NK-92 treated with Interleukin-12 subunit alpha and Interleukin-12 subunit beta, amount 100 ng/mL, for 24 hours (cell line): ENCODE data around the gene PTGFRN.
"Not testable (repeated sequence)": the region's sequence is repeated elsewhere in the genome, so short reads cannot be mapped to it uniquely, and the experiment has no call there.

Source experiments
- DNase-seq: peaks from one replicate; lab custom pipeline; 2025; lab: John Stamatoyannopoulos, UW

Gene PTGFRN

DNA sequence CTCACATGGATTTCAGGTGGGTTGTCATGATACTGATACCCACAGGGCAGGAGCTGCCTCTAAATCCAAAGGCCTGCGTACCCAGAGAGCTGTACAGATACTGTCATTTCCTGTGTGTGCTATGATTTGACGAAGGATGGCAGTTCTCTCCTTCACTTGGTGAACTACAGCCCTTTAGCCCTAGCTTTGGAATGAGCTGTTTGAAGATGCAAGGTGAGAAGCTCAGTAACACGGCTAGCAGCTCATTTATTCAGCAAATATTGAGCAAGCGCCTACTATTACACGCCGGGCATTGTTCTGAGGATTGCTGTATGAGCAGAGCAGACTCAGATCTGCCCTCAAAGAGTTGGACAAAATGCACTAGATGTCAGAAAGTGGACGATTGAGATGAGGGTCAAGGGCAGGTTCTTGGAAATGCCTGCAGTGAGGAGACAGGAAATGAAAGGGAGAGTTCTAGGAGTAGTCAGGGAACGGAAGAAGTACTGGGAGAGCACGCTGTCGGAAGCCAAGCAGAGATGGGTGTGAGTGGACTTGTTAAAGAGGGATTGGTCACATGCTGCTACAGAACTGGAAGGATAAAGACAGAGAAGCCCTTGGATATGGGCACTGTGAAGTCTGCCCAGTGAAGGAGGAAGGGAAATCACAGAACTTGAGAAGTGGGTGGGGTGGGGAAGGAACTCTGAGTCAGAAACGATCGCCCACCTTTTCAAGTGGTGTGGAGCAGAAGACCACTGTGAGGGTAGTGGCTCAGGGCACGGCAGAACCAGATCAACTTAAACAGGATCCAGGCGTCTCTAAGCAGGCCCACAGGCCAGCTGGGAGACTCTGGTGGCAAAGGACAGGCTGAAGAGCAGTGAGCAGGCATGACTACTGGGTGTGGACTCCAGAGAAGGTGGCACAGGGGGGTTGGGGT lies 7.1 kb downstream of the PTGFRN start:
- no peak for DNase-seq

- no peak for DNase-seq
These were observed 9.1 kb downstream of the PTGFRN start for GRCh38 chr1:116918714-116919357.

GRCh38 chr1:116919802-116920201 lies 10.1 kb downstream of the PTGFRN start:
- no peak for DNase-seq

DNA sequence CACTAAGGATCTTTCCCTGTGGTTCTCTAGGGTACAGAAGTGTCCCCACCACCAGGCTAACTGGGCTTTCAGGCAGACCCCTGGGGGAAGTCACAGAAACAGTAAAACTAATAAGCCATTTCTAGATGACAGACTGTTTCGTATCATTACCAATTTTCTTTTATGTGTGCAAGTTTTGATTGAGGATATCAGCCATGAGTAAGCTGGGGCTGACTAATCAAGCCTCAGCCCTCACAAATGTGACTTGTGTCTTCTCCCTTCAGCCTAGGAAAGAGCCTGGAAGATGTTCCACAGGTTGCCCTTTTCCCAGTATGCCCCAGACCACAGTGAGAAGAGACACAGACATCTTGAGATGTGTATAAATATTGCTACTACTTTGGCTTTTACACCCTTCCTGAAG lies 10.5 kb downstream of the PTGFRN start:
- DNase-seq: no peak

- no peak for DNase-seq
These were observed 11.7 kb downstream of the PTGFRN start for GRCh38 chr1:116921301-116921885.

GRCh38 chr1:116921937-116922336 lies 12.2 kb downstream of the PTGFRN start:
- DNase-seq: no peak

GRCh38 chr1:116923421-116923820 lies 13.7 kb downstream of the PTGFRN start:
- DNase-seq: no peak

GRCh38 chr1:116927049-116927798 lies 17.5 kb downstream of the PTGFRN start:
- no peak for DNase-seq

GRCh38 chr1:116929961-116930592 lies 20.4 kb downstream of the PTGFRN start:
- no peak for DNase-seq

DNA sequence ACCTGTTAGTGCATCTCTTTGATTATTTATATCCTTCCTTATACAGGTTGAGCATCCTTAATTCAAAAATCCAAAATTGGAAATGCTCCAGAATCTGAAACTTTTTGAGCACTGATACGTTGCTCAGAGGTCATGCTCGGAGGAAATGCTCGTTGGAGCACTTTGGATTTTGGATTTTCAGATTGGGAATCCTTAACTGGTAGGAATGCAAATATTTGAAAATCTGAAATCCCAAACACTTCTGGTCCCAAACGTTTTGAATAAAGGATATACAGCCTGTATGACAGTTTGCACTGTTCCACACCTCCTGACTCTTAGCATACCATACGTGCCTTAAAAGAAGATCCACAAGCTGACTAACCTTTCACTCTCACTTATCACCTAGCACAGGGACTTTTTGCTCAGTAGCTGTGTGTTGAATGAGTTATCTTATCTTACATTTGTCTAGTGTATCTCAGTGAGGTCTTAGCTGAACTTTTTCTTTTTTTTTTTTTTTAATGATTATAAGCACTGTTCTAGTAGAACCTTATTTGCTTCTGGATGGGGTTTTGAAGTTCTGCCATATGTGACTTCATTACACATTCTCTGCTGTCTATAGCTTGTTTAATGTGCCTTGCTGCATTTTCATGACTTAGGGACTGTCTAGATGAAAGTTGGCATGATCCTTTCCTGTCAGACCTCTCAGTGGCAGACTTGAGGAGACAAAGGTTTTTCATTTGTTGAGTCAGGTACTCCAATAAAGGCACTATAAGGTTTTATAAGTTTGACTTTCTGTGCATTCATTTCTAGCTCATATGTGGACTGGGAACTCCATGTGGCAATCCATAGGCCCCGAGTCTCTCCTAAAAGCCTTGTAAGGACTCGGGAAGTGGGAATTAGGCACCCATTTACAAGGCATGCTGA lies 21.6 kb downstream of the PTGFRN start:
- no peak for DNase-seq

DNA sequence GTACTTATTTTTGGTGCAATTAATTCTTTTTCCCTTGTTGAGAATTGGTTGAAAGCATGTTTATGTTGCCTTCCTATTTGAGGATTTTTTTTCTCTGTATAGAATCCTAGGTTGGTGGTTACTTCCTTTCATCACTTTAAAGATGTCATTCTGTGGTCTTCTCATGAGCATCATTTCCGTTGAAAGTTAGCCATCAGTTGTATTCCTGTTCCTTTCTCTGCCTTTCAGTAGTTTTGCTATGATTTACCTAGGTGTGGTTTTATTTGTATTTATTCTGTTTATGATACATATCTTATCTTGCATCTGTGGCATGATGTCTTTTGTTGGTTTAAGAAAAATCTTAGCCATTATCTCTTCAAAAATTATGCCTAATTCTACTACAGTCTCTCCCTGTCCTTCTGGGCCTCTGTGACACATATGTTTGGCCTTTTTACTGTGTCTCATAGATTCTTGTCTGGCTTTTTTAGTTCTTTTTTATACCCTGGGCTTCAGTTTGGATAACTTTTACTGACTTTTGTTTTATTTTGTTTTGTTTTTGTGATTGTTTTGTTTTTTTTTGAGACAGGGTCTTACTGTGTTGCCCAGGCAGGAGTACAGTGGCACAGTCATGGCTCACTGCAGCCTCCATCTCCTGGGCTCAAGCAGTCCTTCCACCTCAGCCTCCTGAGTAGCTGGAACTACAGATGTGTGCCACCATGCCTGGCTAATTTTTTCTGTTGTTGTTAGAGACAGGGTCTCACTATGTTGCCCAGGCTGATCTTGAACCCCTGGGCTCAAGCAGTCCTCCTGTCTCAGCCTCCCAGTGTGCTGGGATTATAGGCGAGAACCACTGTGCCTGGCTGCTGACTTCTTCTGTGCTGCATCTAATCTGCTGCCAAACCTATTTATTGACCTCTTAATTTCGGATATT lies 24.1 kb downstream of the PTGFRN start:
- no peak for DNase-seq

DNA sequence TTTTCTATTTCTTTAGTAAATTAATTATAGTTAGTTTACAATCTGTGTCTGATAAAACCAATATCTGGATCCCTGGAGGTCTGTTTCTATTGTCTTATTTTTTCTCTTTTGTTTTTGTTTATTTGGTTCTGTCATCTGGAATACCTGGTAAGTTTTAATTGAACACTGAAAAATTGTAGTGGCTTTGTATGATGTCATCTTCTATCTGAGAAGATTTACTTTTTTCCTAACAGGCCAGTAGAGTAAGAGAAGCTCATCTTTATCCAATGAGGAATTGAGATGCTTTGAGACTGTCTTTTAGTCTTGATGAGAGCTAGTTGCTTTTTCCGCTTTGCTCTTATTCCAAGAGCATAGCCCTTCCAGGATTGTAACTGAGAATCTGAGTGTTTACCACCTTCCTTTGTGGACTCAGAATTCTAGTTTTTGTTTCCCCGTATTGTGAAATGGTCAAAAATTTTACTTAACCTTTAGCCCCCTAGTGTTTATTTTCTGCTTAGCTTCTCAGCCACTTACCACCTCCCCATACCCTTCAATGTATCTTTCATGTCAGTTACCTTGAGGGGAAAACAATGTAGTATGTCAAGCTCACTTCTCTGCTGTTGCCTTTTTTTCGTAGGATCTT lies 25.0 kb downstream of the PTGFRN start:
- no peak for DNase-seq

DNA sequence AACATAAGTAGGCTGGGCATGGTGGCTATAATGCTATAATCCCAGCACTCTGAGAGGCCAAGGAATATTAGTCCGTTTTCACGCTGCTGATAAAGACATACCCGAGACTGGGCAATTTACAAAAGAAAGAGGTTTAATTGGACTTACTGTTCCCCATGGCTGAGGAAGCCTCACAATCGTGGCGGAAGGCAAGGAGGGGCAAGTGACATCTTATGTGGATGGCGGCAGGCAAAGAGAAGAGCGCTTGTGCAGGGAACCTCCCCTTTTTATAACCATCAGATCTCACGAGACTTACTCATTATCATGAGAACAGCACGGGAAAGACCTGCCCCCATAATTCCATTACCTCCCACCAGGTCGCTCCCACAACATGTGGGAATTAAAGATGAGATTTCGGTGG lies 28.5 kb downstream of the PTGFRN start:
- DNase-seq: no peak

GRCh38 chr1:116939780-116940543 lies 30.2 kb downstream of the PTGFRN start:
- DNase-seq: not testable (repeated sequence)

DNA sequence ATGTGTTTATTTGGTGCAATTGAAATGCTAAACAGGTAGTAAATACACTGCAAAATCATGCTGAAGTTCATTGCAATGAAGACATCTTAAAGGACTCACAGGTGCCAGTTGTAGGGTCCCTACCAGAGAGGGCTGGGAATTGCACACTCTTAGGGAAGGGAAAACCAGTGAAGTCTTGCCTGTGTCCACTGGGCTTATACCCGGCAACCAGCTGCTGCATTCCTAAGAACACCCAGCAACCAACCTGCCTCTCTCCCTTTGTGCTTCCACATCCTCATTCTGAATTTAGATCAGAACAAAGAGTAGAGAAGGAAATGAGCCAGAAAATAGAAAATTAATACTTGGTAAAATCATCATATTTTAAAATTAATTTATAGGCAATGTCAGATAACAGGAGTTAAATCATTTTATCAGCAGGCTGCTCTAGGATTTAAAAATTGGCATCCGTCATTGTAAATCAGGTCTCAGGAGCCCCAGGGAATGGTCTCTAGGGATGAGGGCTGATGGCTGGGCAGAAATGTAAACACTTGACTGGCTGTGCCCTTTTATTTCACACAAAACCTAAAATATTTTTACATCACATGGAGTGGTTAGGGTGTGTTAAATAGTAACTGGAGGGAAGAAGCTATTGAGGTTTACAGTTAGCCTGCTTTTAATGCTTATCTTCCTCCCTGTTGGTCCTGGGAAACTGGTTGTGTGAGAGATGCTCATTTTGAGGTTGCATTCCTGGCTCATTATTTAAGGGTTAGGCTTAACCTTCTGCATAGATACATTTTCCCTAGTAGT lies 31.3 kb downstream of the PTGFRN start:
- DNase-seq: no peak

DNA sequence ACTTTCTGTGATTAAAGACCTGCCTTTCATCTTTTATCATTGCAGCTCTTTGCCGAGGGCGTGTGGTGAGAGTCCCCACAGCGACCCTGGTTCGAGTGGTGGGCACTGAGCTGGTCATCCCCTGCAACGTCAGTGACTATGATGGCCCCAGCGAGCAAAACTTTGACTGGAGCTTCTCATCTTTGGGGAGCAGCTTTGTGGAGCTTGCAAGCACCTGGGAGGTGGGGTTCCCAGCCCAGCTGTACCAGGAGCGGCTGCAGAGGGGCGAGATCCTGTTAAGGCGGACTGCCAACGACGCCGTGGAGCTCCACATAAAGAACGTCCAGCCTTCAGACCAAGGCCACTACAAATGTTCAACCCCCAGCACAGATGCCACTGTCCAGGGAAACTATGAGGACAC lies 32.0 kb downstream of the PTGFRN start:
- DNase-seq: no peak

GRCh38 chr1:116942344-116942743 lies 32.6 kb downstream of the PTGFRN start:
- DNase-seq: no peak

- no peak for DNase-seq
These were observed 33.7 kb downstream of the PTGFRN start for GRCh38 chr1:116943438-116943837.
